Hypothalamus (tissue), 51 donors: ENCODE data around the gene ATP8A2.

ENCODE experiments used
- DNase-seq, 51 donors: peaks; one replicate each; lab custom pipeline; 2025; lab: John Stamatoyannopoulos, UW

ATP8A2 gene

GRCh38 chr13:25380741-25381324 is 9.1 kb downstream of the ATP8A2 start:
- no peak for DNase-seq

DNA sequence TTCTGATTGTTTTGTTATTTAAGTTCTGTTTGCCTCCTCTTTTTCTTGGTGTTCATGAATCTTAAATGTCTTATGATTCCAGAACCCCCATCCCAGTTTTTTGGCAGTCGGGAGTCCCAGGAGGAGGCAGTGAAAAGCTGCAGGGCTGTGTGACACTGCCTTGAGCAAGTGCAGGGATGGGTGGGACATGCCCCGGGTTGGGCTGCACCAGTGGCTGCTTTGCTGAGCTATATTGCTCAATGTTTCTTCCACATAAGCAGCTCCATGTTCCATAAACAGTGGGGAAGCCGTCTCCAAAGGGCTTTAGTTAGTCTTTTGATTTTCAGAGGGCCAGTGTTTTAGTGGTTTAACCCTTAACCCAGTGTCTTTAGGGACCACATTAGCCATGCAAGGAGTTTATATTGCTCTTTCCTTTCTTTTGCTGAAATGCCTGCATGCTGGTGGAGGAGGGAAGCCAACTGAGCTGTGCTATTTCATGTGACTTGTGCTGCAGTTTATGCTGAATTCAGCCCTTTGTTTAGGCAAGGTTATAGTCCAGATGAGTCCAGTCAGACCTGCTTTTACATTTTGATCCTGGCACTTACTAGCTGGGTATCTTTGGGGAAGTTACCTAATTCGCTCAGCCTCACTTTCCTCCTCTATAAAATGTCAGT is 13.1 kb downstream of the ATP8A2 start:
- no peak for DNase-seq

- no peak for DNase-seq
Observed at GRCh38 chr13:25391932-25392331, 20.2 kb downstream of the ATP8A2 start.

GRCh38 chr13:25394402-25395060 is 22.8 kb downstream of the ATP8A2 start:
- DNase-seq, result no peak

DNA sequence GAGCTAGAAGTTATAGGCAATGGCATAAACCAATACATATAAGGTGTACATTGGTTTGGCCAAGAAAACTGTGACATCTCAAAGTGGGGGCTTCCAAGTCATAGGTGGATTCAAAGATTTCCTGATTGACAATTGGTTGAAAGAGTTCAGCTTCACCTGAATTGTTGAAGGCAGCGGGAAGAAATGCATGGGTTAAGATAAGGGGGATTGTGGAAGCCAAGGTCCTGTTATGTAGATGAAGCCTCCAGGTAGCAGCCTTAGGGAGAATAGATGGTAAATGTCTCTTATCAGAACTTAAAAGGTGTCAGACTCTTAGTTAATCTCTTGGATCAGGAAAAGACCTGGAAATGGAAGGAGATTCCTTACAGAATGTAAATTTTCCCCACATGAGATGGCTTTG is 26.0 kb downstream of the ATP8A2 start:
- DNase-seq, result no peak

DNA sequence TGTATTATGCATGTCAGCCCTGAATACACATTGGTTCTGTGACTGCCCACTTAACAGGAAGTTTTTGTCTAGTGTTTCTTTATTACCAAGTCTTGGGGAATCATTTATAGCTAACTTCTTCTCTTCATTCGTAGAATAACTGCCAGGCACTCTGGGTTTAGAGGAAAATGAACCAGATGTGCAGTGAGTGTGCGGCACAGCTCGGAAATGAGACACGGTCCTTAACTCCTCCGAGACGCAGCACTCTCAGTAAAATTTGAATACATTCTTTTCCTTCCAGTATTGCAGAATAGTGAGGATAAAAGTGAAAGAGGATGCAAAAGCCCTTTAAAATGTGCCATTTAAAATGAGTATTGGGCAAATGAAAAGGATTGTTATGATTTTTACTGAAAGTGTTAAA is 29.2 kb downstream of the ATP8A2 start:
- no peak for DNase-seq

- peak in 1 of 51 donors; percentile 17 for DNase-seq
Observed at GRCh38 chr13:25401958-25402357, 30.2 kb downstream of the ATP8A2 start.

- no peak for DNase-seq
Observed at GRCh38 chr13:25406377-25406776, 34.6 kb downstream of the ATP8A2 start.

GRCh38 chr13:25409938-25410337 is 38.2 kb downstream of the ATP8A2 start:
- no peak for DNase-seq

- no peak for DNase-seq
Observed at GRCh38 chr13:25415241-25415640, 43.5 kb downstream of the ATP8A2 start.

DNA sequence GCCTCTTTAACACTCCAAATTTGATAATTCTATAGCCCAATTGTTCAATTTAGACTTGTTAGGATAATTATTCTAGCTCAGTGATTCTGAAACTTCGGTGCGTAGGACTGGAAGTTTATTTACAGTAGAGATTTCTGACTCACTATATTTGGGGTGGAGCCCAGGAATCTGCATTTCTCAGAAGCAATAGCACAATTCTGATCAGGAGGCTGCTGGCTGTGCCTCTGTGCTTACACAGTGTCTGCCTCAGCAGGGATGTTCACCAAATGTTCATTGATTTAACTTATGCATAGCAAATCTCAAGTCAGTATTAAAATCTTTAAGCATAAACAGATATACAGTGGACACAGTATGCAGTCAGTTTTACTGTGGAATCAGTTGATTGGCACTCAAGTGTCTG is 45.8 kb downstream of the ATP8A2 start:
- no peak for DNase-seq

DNA sequence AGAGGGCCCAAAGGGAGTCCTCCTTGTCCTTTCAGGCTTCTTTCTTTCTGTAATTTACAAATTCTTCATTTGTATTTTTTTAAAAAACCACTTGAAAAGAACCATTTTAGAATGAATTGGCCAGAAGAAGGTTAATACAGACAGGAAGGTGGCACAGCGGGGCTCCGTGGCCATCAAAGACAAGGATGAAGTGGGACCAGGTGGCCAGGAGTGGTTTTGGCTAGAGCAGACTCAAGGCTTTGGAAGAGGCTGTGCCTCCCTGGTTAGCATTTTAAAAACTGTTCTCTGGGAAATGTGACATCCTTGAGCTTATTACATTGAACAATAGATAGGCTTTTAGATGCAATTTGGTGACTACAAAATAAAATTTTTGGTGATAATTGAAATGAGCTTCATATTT is 48.4 kb downstream of the ATP8A2 start:
- no peak for DNase-seq

DNA sequence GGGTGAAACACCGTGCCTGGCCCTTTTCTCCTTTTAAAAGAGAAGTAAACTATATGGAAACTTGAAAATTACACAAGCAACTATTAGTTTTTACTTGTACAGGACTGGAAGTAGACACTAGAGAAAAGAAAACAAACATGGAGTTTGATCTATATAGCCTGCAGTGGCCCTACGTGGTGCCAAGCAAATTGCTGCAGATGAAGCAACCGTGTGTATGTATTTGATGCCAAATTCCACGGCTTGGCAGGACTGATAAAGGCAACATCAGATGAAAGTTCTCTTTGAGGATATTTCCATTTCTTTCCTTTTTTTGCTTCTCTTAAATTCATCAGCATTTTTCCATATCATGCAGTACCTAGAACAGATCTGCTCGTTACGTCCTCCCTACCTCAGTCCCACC is 49.8 kb downstream of the ATP8A2 start:
- DNase-seq, result no peak

DNA sequence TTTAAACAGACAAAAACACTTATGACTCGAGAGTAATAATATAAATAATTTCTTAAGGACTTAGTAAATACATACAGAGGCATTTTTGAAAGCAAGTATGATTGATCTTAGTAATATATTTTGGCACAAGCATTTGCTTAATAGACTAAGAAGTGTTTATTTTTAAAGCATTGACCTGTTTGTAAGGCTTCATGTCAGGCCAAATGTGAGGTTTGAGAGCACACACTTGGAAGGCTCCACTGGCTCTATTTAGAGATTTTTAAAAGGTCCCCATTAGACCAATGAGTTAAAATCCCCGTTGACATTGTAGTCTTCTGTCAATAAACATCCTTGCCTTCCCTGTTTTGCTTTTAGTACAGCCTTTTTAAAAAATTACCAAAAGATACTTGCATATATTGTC is 50.4 kb downstream of the ATP8A2 start:
- DNase-seq, result no peak

DNA sequence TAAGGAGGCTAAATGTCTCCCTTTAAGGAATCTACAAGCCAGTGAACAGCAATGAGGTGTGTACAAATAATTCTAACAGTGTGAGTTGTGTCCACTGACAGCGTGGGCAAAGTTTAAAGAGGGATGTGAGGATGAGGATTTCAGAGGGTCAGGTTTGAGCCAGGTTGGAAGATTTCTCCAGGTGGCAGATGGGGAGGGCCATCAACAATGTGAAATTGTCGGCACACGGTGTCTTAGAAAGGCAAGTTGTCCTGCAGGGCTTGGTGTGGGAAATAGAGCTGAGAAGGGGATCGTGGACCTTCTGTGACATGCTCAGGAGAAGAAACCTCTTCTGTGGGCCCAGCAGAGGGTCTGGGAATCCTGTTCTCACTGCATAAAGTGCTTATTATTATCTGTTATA is 52.1 kb downstream of the ATP8A2 start:
- DNase-seq, result no peak

- DNase-seq, result no peak
Observed at GRCh38 chr13:25429466-25429865, 57.7 kb downstream of the ATP8A2 start.

GRCh38 chr13:25432691-25433090 is 60.9 kb downstream of the ATP8A2 start:
- DNase-seq, result no peak

- DNase-seq, result no peak
Observed at GRCh38 chr13:25440061-25440460, 68.3 kb downstream of the ATP8A2 start.

DNA sequence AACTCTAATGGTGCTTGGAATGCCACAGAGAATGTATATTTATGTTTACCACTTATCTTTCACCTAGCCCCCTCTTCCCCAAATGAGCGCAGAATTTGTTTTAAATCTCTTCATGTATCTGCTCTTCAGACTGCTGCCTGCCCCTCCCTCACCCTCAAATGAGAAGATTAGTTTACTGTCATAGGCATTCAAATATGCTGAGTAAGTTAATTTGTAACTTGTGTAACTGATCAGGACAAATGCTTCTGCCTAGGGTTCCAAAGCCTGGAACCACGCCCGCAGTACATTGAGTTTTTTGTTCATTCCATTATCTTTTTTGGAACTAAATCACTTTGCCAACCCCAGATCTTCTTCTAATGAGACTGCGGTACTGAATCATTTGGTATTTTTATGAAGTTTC is 74.5 kb downstream of the ATP8A2 start:
- no peak for DNase-seq

GRCh38 chr13:25447396-25447795 is 75.6 kb downstream of the ATP8A2 start:
- DNase-seq, result no peak

DNA sequence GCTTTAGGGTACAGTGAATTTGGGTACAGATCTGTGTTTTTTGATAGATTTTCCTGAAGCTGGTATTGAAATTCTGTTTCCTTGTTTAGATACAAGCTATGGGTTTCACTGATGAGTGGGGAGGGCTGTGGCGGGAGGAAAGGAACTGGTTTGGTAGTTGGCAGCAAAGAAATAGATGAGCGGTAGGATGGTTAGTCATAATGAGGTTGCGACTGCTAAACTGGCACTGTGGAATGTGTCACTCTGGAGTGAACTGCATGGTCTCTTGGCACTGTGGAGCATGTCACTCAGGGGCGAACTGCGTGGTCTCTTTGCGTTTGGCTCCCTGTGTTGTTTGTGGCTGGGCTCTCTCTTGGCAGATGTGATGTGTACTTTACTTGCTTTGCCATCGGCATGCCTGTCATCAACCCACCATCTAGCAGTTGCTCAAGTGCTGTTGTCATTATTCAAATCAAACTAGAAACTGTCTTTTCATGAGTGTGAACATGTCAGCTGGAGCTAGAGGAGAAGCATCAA is 82.1 kb downstream of the ATP8A2 start:
- DNase-seq, result peak in 1 of 51 donors; percentile 27

GRCh38 chr13:25455146-25455545 is 83.4 kb downstream of the ATP8A2 start:
- peak in 1 of 51 donors; percentile 50 for DNase-seq
